GM23338 (cell line): ENCODE results near the gene VDAC1. TPM values are rescaled to one million over a fixed set of nuclear protein-coding genes. Genes with fewer than 3 reads are reported as not detected.

Experiments
- ATAC-seq: fragments of 200-7000 bp; cut with Tn5 transposase; 3 replicates; pipeline ENCODE4 v1.9.1; 2020
- DNase-seq: peaks from one replicate; pipeline ENCODE4 v3.0.0-alpha.2; 2015; ENCODE audit warnings: low spot score
- H2AFZ ChIP-seq: fragments of 200-600 bp; sonication (generic); 2 replicates; pipeline ENCODE4 v1.8.0; 2016; ENCODE audit warnings: antibody characterized with exemption, mild to moderate bottlenecking, moderate library complexity
- H3F3A ChIP-seq: fragments of 200-600 bp; sonication (generic); replicated peaks from 2 replicates; pipeline ENCODE4 v1.8.0; 2017; ENCODE audit warnings: antibody characterized with exemption, mixed run types, low read depth
- H3K27ac ChIP-seq: fragments of 200-600 bp; sonication (generic); 2 replicates; pipeline ENCODE4 v1.6.1; 2016; ENCODE audit warnings: low read depth
- H3K27me3 ChIP-seq: fragments of 200-600 bp; sonication (generic); 2 replicates; pipeline ENCODE4 v1.8.0; 2016; ENCODE audit warnings: mild to moderate bottlenecking, mixed run types, moderate library complexity; ENCODE audit not compliant: insufficient read depth
- H3K36me3 ChIP-seq: fragments of 200-600 bp; sonication (generic); 2 replicates; pipeline ENCODE4 v1.8.0; 2016; ENCODE audit warnings: mild to moderate bottlenecking; ENCODE audit not compliant: insufficient read depth
- H3K4me1 ChIP-seq: fragments of 200-600 bp; sonication (generic); 2 replicates; pipeline ENCODE4 v1.8.0; 2016; ENCODE audit warnings: mild to moderate bottlenecking, moderate library complexity; ENCODE audit not compliant: insufficient read depth
- H3K4me2 ChIP-seq: fragments of 200-600 bp; sonication (generic); 2 replicates; pipeline ENCODE4 v1.7.1; 2017; ENCODE audit warnings: mixed run types
- H3K4me3 ChIP-seq: fragments of 200-600 bp; sonication (generic); 2 replicates; pipeline ENCODE4 v1.6.1; 2016; ENCODE audit warnings: mixed run types
- H3K79me2 ChIP-seq: fragments of 200-600 bp; sonication (generic); replicated peaks from 2 replicates; pipeline ENCODE4 v1.8.0; 2017; ENCODE audit warnings: mild to moderate bottlenecking; ENCODE audit not compliant: insufficient read depth
- H3K9me2 ChIP-seq: fragments of 200-600 bp; sonication (generic); 2 replicates; pipeline ENCODE4 v1.8.0; 2017; ENCODE audit not compliant: insufficient read depth
- H4K20me1 ChIP-seq: fragments of 200-600 bp; sonication (generic); replicated peaks from 2 replicates; pipeline ENCODE4 v1.8.0; 2017; ENCODE audit warnings: mild to moderate bottlenecking; ENCODE audit not compliant: insufficient read depth
- H3K27ac Mint-ChIP-seq: 2 replicates; pipeline ENCODE4 v1.8.0; 2020; ENCODE audit warnings: inconsistent platforms, mild to moderate bottlenecking, moderate library complexity, mixed read lengths
- H3K27me3 Mint-ChIP-seq: 3 replicates; pipeline ENCODE4 v1.8.0; 2022; ENCODE audit warnings: low read depth, mild to moderate bottlenecking, moderate library complexity, mixed read lengths, inconsistent platforms; ENCODE audit not compliant: insufficient read depth, poor library complexity
- H3K36me3 Mint-ChIP-seq: 3 replicates; pipeline ENCODE4 v1.8.0; 2021; ENCODE audit warnings: low read depth, mild to moderate bottlenecking, inconsistent platforms, moderate library complexity, mixed read lengths
- H3K4me1 Mint-ChIP-seq: 3 replicates; pipeline ENCODE4 v1.8.0; 2020; ENCODE audit warnings: mild to moderate bottlenecking, inconsistent platforms, mixed read lengths
- H3K4me3 Mint-ChIP-seq: 3 replicates; pipeline ENCODE4 v1.8.0; 2021; ENCODE audit warnings: moderate library complexity, mild to moderate bottlenecking, inconsistent platforms, mixed read lengths
- H3K9me3 Mint-ChIP-seq: 3 replicates; pipeline ENCODE4 v1.8.0; 2020; ENCODE audit warnings: moderate library complexity, mild to moderate bottlenecking, inconsistent platforms, mixed read lengths
- CTCF ChIP-seq, 2 experiments: fragments of 200-600 bp in 1 of 2; sonication (generic) in 1 of 2; conservative IDR thresholded peaks; 2 replicates each; pipeline versions ENCODE4 v1.5.1 to v1.6.1; 2016 to 2017; ENCODE audit warnings: antibody characterized with exemption in 2 of 2, low read depth in 2 of 2, mild to moderate bottlenecking in 2 of 2, moderate library complexity in 1 of 2
- ETS1 ChIP-seq: IDR thresholded peaks from 2 replicates; pipeline ENCODE4 v1.6.1; 2016; ENCODE audit warnings: antibody characterized with exemption
- EZH2 ChIP-seq: fragments of 200-600 bp; sonication (generic); IDR thresholded peaks from one replicate; pipeline ENCODE4 v1.8.0; 2017; ENCODE audit warnings: antibody characterized with exemption, mild to moderate bottlenecking, low read depth; ENCODE audit not compliant: unreplicated experiment
- EZH2phosphoT487 ChIP-seq: fragments of 200-600 bp; sonication (generic); IDR thresholded peaks from one replicate; pipeline ENCODE4 v1.8.1; 2018; ENCODE audit warnings: antibody characterized with exemption; ENCODE audit not compliant: unreplicated experiment
- JUNB ChIP-seq: IDR thresholded peaks from one replicate; pipeline ENCODE4 v1.6.1; 2016; ENCODE audit warnings: antibody characterized with exemption; ENCODE audit not compliant: unreplicated experiment
- NANOG ChIP-seq: IDR thresholded peaks from 2 replicates; pipeline ENCODE4 v1.6.1; 2016; ENCODE audit warnings: antibody characterized with exemption, borderline replicate concordance
- STAT1 ChIP-seq: IDR thresholded peaks from one replicate; pipeline ENCODE4 v1.6.1; 2016; ENCODE audit warnings: antibody characterized with exemption; ENCODE audit not compliant: unreplicated experiment
- ZNF114 ChIP-seq: fragments of 250-450 bp; sonication (Bioruptor Pico); IDR thresholded peaks from 2 replicates; pipeline ENCODE4 v1.5.0; 2020; ENCODE audit warnings: mild to moderate bottlenecking, moderate library complexity
- ZNF462 ChIP-seq: fragments of 250-450 bp; sonication (Bioruptor Pico); IDR thresholded peaks from 2 replicates; pipeline ENCODE4 v1.5.0; 2020; ENCODE audit warnings: mild to moderate bottlenecking, moderate library complexity
- polyA plus RNA-seq: library from polyadenylated mRNA; unstranded; fragments of >200 nt; fragmentation: Nextera tagmentation; extraction: Ambion mirVana; gene quantifications from 2 replicates; pipeline ENCODE4 v1.2.1, GENCODE V29; 2016
- total RNA-seq: library from RNA; depleted of rRNA; stranded (reverse); fragments of >200 nt; shearing (Covaris generic); gene quantifications from 2 replicates; pipeline ENCODE4 v1.2.3, GENCODE V29; 2014

The VDAC1 gene
- total and polyA plus RNA-seq, 2 experiments from 2014 or later = 300 to 329 TPM

- no peaks in the 10 kb centered on the region for H3K36me3 Mint-ChIP-seq
- Histone ChIP-seq H3K36me3 (no peaks in the 10 kb centered on the region), H3K4me1 (peaks cover 42% of the 10 kb centered on the region), H3K4me2 (peak overlapping the region; percentile 10; the same call in 1 of the 2 replicates), H3F3A (no peaks in the 10 kb centered on the region; the same call in none of the 2 replicates), H4K20me1 (no peaks in the 10 kb centered on the region), H2AFZ (peak overlapping the region; percentile 63; the same call in 1 of the 2 replicates), H3K27me3 (no peaks in the 10 kb centered on the region), H3K4me3 (no peak overlapping the region), H3K9me2 (no peaks in the 10 kb centered on the region), H3K79me2 (no peaks in the 10 kb centered on the region), H3K27ac (no peak overlapping the region; the same call in 1 of the 2 replicates)
- H3K27ac Mint-ChIP-seq = no peak overlapping the region
- TF ChIP-seq CTCF (conservative IDR thresholded peaks at IDR 0.05; ENCODE audit: low read depth in 2 of 2) = peak; percentile 25 to 38; a peak in 3 of 4 replicates
- TF ChIP-seq NANOG = no peak
- no peak for TF ChIP-seq JUNB
- no peak for TF ChIP-seq STAT1
- TF ChIP-seq ETS1 = no peak
- TF ChIP-seq EZH2 = no peak
- no peak for TF ChIP-seq EZH2phosphoT487
- ATAC-seq (peak; percentile 59), DNase-seq (peak; percentile 32)
- H3K4me1 Mint-ChIP-seq = peaks cover 41% of the 10 kb centered on the region
- H3K27me3 Mint-ChIP-seq = peaks cover 21% of the 10 kb centered on the region
- H3K4me3 Mint-ChIP-seq = no peak overlapping the region
- no peaks in the 10 kb centered on the region for H3K9me3 Mint-ChIP-seq
Observed at GRCh38 chr5:134053314-134053839, 48.6 kb upstream of the VDAC1 start.

- Histone ChIP-seq H3F3A (peaks cover 4% of the 10 kb centered on the region), H3K4me2 (no peak overlapping the region), H3K36me3 (no peaks in the 10 kb centered on the region), H3K4me1 (peaks cover 56% of the 10 kb centered on the region), H4K20me1 (no peaks in the 10 kb centered on the region), H3K27me3 (no peaks in the 10 kb centered on the region), H3K9me2 (no peaks in the 10 kb centered on the region), H3K79me2 (no peaks in the 10 kb centered on the region), H3K4me3 (no peak overlapping the region), H2AFZ (no peak overlapping the region), H3K27ac (no peak overlapping the region)
- Mint-ChIP-seq H3K9me3 (no peaks in the 10 kb centered on the region), H3K27ac (no peak overlapping the region), H3K4me1 (peaks cover 56% of the 10 kb centered on the region), H3K36me3 (no peaks in the 10 kb centered on the region), H3K4me3 (no peak overlapping the region), H3K27me3 (peaks cover 31% of the 10 kb centered on the region)
- DNase-seq = no peak
- ATAC-seq = no peak
- TF ChIP-seq ZNF462 (CRISPR knock-in tag) (no peak), ETS1 (no peak), ZNF114 (CRISPR knock-in tag) (no peak), EZH2phosphoT487 (no peak), NANOG (no peak), STAT1 (no peak)
Observed at GRCh38 chr5:134051305-134051704, 46.5 kb upstream of the VDAC1 start.
